Astrocyte of the cerebellum (primary cell): ENCODE measurements around the gene LY9.

Source experiments
- DNase-seq: peaks from one replicate; pipeline ENCODE4 v3.0.0-alpha.2; 2011; ENCODE audit warnings: low read depth
- H3K4me3 ChIP-seq: 2 replicates; pipeline ENCODE4 v1.5.1; 2011; ENCODE audit warnings: mild to moderate bottlenecking, low read depth, low read length, moderate library complexity
- CTCF ChIP-seq: IDR thresholded peaks from 2 replicates; pipeline ENCODE4 v1.5.1; 2012; ENCODE audit warnings: low read length, low read depth, moderate library complexity, mild to moderate bottlenecking; ENCODE audit errors: missing control alignments
- in situ Hi-C: cut with HindIII; loops from 2 replicates; pipeline ENCODE4 v1.10.0; 2017; ENCODE audit warnings: low sequenced_read_pairs

Gene LY9

GRCh38 chr1:160752406-160752805 lies 43.6 kb upstream of the LY9 start:
- in situ Hi-C loops: no loop called here
- no peak for DNase-seq
- no peak for TF ChIP-seq CTCF
- H3K4me3 ChIP-seq: no peak overlapping the region

- TF ChIP-seq CTCF: no peak
- in situ Hi-C loops: no loop called here
- H3K4me3 ChIP-seq: no peak overlapping the region
- no peak for DNase-seq
These were observed 43.0 kb upstream of the LY9 start for GRCh38 chr1:160752924-160753323.

- in situ Hi-C loops: no loop called here
- TF ChIP-seq CTCF: no peak
- DNase-seq: no peak
- no peak overlapping the region for H3K4me3 ChIP-seq
These were observed 42.4 kb upstream of the LY9 start for GRCh38 chr1:160753594-160753993.

- no peak overlapping the region for H3K4me3 ChIP-seq
- no peak for DNase-seq
- in situ Hi-C loops: no loop called here
- no peak for TF ChIP-seq CTCF
These were observed 40.5 kb upstream of the LY9 start for GRCh38 chr1:160755461-160755860.

- no peak overlapping the region for H3K4me3 ChIP-seq
- DNase-seq: no peak
- no peak for TF ChIP-seq CTCF
- in situ Hi-C loops: no loop called here
These were observed 39.8 kb upstream of the LY9 start for GRCh38 chr1:160755911-160756848.

- no peak for TF ChIP-seq CTCF
- in situ Hi-C loops: no loop called here
- no peak for DNase-seq
- H3K4me3 ChIP-seq: no peak overlapping the region
These were observed 39.1 kb upstream of the LY9 start for GRCh38 chr1:160756849-160757201.
